ENCODE measurements around the gene CCDC81. TPM values are rescaled to one million over a fixed set of nuclear protein-coding genes. Genes with fewer than 3 reads are reported as not detected.

The CCDC81 gene
- total and polyA plus RNA-seq, 2 of the 4 experiments (the other 2 are of a cell fraction), result 3.1 to 6.5 TPM

DNA sequence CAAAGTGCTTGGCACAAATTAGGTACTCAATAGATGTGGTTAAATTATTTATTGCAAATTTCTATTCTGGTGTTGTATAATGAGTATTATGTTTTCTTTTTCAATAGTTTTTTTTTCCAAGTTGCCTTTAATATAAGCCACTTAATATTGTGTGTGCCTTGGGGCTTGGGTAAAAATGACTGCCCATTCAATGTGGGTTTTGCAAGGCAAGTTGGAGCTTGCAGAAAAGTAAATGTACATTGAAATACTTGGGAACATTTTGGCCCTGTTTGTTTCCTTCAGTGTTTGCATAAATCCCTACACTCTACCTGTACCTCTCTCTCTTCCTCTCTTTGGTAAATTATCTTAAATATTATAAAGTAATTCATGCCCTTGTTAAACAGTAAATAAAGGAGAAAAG is 2.1 kb upstream of the CCDC81 start:
- Histone ChIP-seq H4K20me1 (ENCODE audit: insufficient read depth, low read length) (no peaks in the 10 kb centered on the region), H3K9ac (ENCODE audit: low read depth, low read length) (no peak overlapping the region), H3K9me1 (ENCODE audit: insufficient read depth, low read length) (no peaks in the 10 kb centered on the region), H2BK120ac (ENCODE audit: low read depth, low read length) (no peak overlapping the region), H2AK5ac (ENCODE audit: low read depth, low read length) (no peak overlapping the region), H2AFZ (replicated peaks; ENCODE audit: low read length, poor library complexity) (no peak overlapping the region), H3K4ac (ENCODE audit: low read depth, low read length) (no peak overlapping the region), H4K8ac (ENCODE audit: low read depth in 2 of 2, low read length in 2 of 2) (no peak overlapping the region), H3K14ac (replicated peaks; ENCODE audit: low read depth, low read length) (no peak overlapping the region), H3K18ac (ENCODE audit: low read depth, low read length) (no peak overlapping the region), H3K79me1 (ENCODE audit: low read depth in 1 of 2, low read length in 2 of 2) (no peaks in the 10 kb centered on the region), H3K27me3 (ENCODE audit: control insufficient read depth, insufficient read depth, low read length) (no peaks in the 10 kb centered on the region), H2BK15ac (ENCODE audit: low read depth, low read length) (no peak overlapping the region), H4K5ac (ENCODE audit: low read depth, low read length) (no peak overlapping the region), H3K4me1 (ENCODE audit: control insufficient read depth, insufficient read depth, low read length) (peaks cover 2% of the 10 kb centered on the region; the same call in 1 of the 2 replicates), H3K36me3 (ENCODE audit: control insufficient read depth, insufficient read depth, low read length) (no peaks in the 10 kb centered on the region), H3K23ac (ENCODE audit: low read depth, low read length) (no peak overlapping the region), H3K9me3 (ENCODE audit: control insufficient read depth, insufficient read depth, low read length) (no peaks in the 10 kb centered on the region), H2BK5ac (ENCODE audit: low read depth, low read length, poor library complexity, severe bottlenecking) (no peak overlapping the region), H2AK9ac (replicated peaks; ENCODE audit: low read depth, low read length, poor library complexity) (no peak overlapping the region), H3K27ac (ENCODE audit: insufficient read depth, low read length) (no peak overlapping the region), H3K4me3 (ENCODE audit: insufficient read depth, low read depth, low read length) (no peak overlapping the region), H3K56ac (ENCODE audit: extremely low read depth, insufficient read depth, low read length) (no peak overlapping the region), H4K91ac (ENCODE audit: insufficient read depth, low read depth, low read length) (no peak overlapping the region), H3K4me2 (ENCODE audit: low read depth, low read length) (no peak overlapping the region), H2BK20ac (ENCODE audit: low read depth, low read length) (no peak overlapping the region)
- in situ Hi-C loops (cut with MboI; ENCODE audit: low sequenced_read_pairs) (no loop called here), intact Hi-C loops (cut with micrococcal nuclease) (no loop called here), dilution Hi-C loops (cut with HindIII; ENCODE audit: low sequenced_read_pairs, unreplicated experiment) (no loop called here)
- POLR2A ChIA-PET (ENCODE audit: unreplicated experiment), result no interaction called here
- TF ChIP-seq POLR2A (IDR thresholded peaks at IDR 0.05; ENCODE audit: low read depth, low read length) (no peak), MXI1 (IDR thresholded peaks at IDR 0.05; ENCODE audit: borderline replicate concordance, low read depth, low read length) (no peak), CEBPB (IDR thresholded peaks at IDR 0.05; ENCODE audit: low read depth, low read length) (no peak), CHD1 (IDR thresholded peaks at IDR 0.05; ENCODE audit: low read depth, low read length) (no peak), NFE2L2 (IDR thresholded peaks at IDR 0.05; ENCODE audit: low read depth, low read length) (no peak), RFX5 (IDR thresholded peaks at IDR 0.05; ENCODE audit: low read depth, low read length) (no peak), RAD21 (IDR thresholded peaks at IDR 0.05; ENCODE audit: low read length) (no peak)
- no TSS peak for BruUV-seq (replicated peaks)
- ATAC-seq (ENCODE audit: low read depth) (no peak), DNase-seq (no peak)
- CTCF ChIA-PET, result no interaction called here
